Gastroesophageal sphincter (tissue), 3 donors: ENCODE data around the gene PARL.

Experiments
- CTCF ChIP-seq, 4 experiments: fragments of 200-600 bp in 2 of 4; fragments of 450-650 bp in 2 of 4; sonication (generic) in 1 of 4; IDR thresholded peaks; one replicate each; pipeline ENCODE4 v1.5.1; 2017 to 2019; ENCODE audit warnings: antibody characterized with exemption in 4 of 4, mild to moderate bottlenecking in 2 of 4, moderate library complexity in 2 of 4
- EP300 ChIP-seq: sonication (generic); formaldehyde crosslinking; IDR thresholded peaks from one replicate; pipeline ENCODE4 v1.6.1; 2017; ENCODE audit warnings: antibody characterized with exemption, mild to moderate bottlenecking
- POLR2A ChIP-seq, 2 donors: fragments of 450-650 bp; IDR thresholded peaks; one replicate each; pipeline ENCODE4 v1.6.1; 2017; ENCODE audit warnings: antibody characterized with exemption in 2 of 2, mild to moderate bottlenecking in 2 of 2, moderate library complexity in 1 of 2
- POLR2AphosphoS5 ChIP-seq: sonication (generic); formaldehyde crosslinking; IDR thresholded peaks from one replicate; pipeline ENCODE4 v1.6.1; 2017; ENCODE audit warnings: antibody characterized with exemption

GRCh38 chr3:183809270-183809669 is 75.4 kb downstream of the PARL start:
- TF ChIP-seq CTCF (IDR thresholded peaks at IDR 0.05) (no peak), POLR2A (IDR thresholded peaks at IDR 0.05) (no peak), POLR2AphosphoS5 (no peak), EP300 (no peak)
